Umbilical cord (tissue), 2 donors: ENCODE data around the gene DCX. TPM values are rescaled to one million over a fixed set of nuclear protein-coding genes. Genes with fewer than 3 reads are reported as not detected.
"Not testable (repeated sequence)": the region's sequence is repeated elsewhere in the genome, so short reads cannot be mapped to it uniquely, and the experiment has no call there.

Experiments used
- DNase-seq: peaks from one replicate; pipeline ENCODE4 v3.0.0-alpha.2; 2015; ENCODE audit warnings: low spot score
- total RNA-seq: library from RNA; depleted of rRNA; stranded (reverse); fragments of >200 nt; gene quantifications from one replicate; pipeline ENCODE4 v1.2.3, GENCODE V29; 2014; ENCODE audit warnings: low replicate concordance; ENCODE audit not compliant: insufficient read depth

DCX gene
- total RNA-seq, 1 donor from 2014 or later: 0.72 TPM

GRCh38 chrX:111372086-111372485, 39.9 kb downstream of the DCX start:
- DNase-seq: no peak

DNA sequence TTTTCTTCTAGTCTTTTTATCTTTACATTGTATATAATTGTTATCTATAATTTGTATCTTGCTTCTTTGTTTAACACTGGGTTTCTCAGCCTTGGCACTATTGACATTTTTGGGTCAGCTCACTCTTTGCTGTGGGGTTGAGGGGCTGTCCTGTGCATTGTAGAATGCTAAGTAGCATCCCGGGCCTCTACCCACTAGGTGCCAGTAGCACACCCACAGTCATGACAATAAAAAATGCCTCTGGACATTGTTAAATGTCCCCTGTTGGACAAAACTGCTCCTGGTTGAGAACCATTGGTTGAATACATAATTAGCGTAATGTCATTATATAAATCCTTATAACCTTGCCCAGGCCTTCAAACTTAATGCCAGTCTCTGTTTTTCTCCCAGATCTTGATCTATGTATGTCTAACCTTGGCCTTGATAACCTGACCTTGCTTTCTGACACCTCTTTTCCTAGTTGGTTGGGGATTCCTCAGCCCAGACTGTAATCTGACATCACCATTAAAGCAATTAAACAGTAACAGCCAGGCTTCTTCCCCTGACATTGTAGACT, 46.1 kb downstream of the DCX start:
- DNase-seq: no peak

GRCh38 chrX:111363741-111364140, 48.3 kb downstream of the DCX start:
- no peak for DNase-seq

DNA sequence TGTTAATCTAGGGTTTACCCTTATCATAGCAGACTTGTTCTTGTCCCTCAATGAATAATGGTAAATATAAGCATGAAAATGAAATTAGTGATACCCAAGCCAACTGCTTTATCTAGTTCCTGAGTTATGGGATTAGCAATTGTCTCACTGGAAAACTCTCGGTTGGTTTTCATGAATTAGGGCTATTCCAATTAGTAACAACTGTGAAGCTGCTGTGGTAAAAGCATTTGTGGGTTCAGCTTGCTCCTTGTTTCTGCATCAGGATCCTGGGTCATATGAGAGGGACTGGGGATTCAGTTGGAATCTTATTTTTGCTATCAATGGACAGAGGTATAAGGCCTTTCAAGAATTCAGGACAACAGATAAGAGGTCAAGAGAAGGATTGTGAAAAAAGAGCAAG, 50.2 kb downstream of the DCX start:
- no peak for DNase-seq

DNA sequence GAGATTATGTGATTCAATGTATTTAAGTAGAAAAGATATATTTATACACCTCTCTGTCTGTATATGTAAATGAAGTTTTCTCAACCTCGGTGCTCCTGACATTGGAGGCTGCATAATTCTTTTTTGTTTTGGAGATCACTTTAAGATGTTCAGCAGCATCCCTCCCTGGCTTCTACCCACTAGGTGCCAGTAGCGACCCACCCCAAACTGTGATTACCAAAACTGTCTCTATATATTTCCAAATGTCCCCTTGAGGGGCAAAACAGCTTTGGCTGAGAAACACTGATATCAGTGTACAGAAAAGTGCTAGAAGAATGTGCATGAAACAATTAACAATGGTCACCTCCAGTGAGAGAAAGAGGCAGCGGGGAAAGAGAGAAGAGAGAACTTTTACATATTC, 51.2 kb downstream of the DCX start:
- no peak for DNase-seq

DNA sequence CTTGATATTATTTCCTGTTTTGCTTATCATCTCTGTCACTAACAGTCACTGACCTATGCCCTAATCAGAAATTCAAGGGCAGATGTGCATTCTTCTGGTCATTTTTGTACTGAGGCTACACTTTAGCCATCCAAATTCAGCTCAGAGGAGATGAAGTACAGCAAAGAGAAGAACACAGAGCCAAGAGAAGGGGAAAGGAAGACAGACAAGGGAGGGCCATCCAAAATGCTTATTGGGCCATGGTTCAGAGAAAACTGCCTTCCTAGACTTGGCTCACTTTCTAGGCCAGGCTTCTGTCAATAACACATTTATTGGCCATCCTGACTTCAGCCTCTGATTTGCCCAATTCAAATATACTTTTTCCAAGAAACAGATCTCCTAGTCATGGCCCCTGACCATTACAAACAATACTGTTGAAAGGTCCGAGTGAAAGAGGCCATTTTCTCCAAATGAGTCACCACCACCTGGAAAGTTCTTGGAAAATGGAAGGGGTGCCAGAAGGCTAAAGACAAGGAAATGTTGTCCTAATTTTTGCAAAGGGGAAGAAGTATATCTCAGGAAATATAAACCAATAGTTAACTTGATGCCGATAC, 56.4 kb downstream of the DCX start:
- no peak for DNase-seq

- DNase-seq: no peak
Observed at GRCh38 chrX:111354496-111354895, 57.5 kb downstream of the DCX start.

- no peak for DNase-seq
Observed at GRCh38 chrX:111353793-111354192, 58.2 kb downstream of the DCX start.

GRCh38 chrX:111352424-111352823, 59.6 kb downstream of the DCX start:
- DNase-seq: peak; percentile 1

DNA sequence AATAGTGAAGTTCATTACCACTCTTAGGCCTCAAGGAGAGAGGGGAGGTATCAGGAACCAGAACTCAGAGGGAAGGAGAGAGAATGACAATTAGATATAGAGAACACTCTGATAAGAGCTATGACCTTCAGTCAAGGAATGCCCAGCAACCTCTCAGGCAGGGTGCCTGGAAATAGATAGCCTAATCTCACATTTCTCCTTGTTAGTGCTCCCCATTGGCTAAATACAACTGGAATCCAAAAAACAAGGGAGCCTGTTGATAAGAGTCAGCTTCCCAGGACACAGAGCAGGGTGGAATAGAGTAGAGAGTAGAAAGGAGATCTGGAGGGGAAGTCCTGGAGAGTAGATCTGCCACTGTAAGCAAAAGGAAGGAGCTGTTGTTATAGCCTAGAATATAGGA, 62.1 kb downstream of the DCX start:
- DNase-seq: no peak

DNA sequence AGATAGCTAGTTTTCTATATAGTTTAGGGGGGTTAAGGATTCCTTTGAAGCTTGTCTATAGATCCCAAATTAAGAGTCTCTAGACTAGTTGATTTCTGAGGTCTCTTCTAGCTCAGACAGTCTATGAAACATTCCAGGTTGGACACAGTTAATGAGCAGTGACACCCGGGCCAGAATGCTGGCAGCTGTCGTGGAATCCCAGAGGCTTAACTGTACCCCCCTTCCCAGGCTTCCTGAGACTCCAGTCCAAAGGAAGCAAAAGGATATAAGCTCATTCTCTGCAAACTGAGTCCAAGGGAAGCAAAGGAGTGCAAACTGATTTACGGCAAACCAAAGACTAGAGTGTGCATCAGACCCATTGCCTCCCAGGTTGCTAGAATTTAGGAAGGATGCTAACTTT, 62.9 kb downstream of the DCX start:
- DNase-seq: no peak

- DNase-seq: no peak
Observed at GRCh38 chrX:111348429-111348828, 63.6 kb downstream of the DCX start.

DNA sequence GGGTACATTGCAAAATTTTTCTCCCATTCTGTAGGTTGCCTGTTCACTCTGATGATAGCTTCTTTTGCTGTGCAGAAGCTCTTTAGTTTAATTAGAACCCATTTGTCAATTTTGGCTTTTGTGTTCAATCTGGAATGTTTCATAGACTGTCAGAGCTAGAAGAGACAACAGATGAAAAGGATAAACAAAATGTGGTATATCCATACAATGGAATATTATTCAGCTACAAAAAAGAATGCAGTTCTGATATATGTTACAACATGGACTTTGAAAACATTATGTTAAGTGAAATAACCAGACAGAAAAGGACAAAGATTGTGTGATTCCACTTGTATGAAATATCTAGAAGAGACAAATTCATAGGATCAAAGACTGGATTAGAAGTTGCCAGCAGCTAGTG, 65.8 kb downstream of the DCX start:
- DNase-seq: not testable (repeated sequence)

DNA sequence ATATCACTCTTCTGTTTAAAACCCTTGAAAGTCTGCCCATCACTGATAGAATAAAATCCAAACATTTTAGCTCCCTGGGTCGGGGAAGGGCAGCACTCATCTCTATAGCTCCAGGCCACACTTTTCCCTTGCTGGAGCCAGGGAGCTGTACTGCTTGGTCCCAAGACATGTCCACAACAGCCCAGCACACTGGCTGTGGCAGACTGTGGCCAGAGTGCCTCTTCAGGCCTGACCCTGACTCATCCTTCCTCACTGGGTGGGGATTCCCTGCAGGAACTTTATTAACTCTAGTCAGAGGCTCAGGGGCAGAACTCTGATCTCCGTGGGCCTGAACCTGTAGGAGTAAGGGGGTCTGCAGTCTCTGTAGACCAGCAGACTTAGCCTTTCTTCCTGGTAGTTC, 71.9 kb downstream of the DCX start:
- no peak for DNase-seq

- DNase-seq: no peak
Observed at GRCh38 chrX:111339212-111339611, 72.8 kb downstream of the DCX start.

- DNase-seq: no peak
Observed at GRCh38 chrX:111338095-111338698, 73.8 kb downstream of the DCX start.

- no peak for DNase-seq
Observed at GRCh38 chrX:111337067-111337637, 74.8 kb downstream of the DCX start.

- DNase-seq: no peak
Observed at GRCh38 chrX:111336141-111336540, 75.9 kb downstream of the DCX start.

DNA sequence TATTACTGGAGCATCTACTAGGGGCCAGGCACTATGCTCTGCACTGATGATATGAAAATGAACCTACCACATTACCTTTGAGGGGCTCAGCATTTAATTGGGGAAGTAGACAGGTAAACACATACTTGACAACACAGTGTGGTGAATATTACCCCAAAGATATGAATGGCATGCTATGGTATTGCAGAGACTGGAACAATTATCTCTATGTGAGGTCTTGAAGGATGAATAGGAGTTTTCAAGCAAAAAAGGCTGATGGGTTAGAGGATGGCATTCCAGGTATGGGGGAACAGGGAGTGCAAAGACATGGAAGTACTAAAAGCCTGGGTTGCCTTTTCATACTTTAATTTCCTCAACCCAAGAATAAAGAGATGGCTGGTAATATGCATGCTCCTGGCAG, 82.6 kb downstream of the DCX start:
- no peak for DNase-seq

DNA sequence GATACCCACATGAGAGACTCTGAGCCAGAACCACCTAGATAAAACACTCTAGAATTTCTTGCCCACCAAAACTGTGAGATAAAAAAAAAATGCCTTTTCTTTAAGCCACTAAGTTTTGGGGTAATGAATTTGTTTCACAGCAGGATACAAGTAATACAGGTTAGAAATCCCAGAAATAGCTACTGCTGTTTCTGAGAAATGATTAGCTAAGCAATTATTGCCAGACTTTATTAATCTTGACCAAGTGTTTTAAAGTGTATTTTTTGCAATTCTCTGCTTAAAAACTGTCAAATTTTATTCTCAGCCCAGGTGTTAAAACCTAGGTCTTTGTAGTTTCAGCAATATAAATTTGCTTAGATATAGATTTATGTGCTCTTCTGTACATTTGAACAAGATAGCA, 83.1 kb downstream of the DCX start:
- DNase-seq: no peak

DNA sequence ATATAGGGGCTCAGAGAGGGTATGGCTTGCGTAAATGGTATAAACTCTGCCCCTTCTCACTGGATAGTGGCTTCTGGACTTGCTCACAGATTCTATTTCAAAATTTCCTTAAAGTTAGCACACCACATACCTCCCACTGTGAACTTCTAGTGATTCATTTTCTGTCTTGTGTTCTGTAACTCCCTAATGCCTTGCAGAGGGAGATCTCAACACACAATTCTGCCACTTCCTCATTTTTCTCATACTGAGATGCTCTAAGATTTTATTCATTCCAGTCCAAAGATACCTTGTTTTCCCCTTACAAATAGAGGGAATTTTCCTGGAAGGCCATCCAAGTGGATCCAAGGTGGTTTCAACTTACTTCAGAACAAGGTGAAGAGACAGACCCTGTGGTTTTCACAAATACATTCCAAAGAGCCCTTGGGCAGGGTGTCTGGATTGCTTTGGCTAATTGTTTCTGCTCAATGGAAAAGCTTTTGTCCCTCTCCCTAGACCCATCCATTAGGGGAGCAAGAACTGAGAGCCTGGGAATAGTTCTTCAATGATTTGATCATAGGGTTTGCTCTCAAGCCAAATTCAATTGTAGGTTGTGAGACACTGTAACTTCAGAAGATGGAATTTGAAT, 89.6 kb downstream of the DCX start:
- no peak for DNase-seq

GRCh38 chrX:111319451-111319850, 92.5 kb downstream of the DCX start:
- DNase-seq: no peak

DNA sequence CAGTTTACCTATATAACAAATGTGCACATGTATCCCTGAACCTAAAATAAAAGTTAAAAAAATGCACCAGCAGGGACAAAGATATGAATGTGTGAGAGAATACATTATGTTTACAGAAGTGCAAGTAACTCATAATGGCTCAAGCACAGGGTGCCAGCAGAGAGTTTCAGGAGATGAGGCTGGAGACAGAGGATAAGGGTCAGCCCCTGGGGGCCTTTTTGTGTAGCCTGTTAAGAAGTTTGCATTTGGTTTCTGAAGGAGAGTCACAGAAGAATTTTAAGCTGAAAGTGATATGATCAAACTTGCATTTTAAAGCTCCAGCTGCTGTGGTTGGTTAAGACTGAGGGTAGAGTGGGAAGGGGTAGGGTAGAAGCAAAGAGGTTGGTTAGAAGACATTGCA, 93.1 kb downstream of the DCX start:
- DNase-seq: no peak
